GM19238 (cell line): ENCODE results near the gene PRUNE2.
"Not testable (repeated sequence)": the region's sequence is repeated elsewhere in the genome, so short reads cannot be mapped to it uniquely, and the experiment has no call there.

Source experiments
- DNase-seq: peaks from one replicate; pipeline ENCODE4 v3.0.0; 2011; ENCODE audit warnings: low spot score; ENCODE audit not compliant: insufficient read length

The PRUNE2 gene

GRCh38 chr9:76603448-76603895, 302.4 kb downstream of the PRUNE2 start:
- no peak for DNase-seq

- no peak for DNase-seq
Observed at GRCh38 chr9:76602199-76602598, 303.7 kb downstream of the PRUNE2 start.

- DNase-seq: no peak
Observed at GRCh38 chr9:76600007-76600615, 305.8 kb downstream of the PRUNE2 start.

- DNase-seq: no peak
Observed at GRCh38 chr9:76598981-76599380, 306.9 kb downstream of the PRUNE2 start.

GRCh38 chr9:76595645-76596044, 310.3 kb downstream of the PRUNE2 start:
- no peak for DNase-seq

- no peak for DNase-seq
Observed at GRCh38 chr9:76594764-76595424, 311.0 kb downstream of the PRUNE2 start.

- not testable (repeated sequence) for DNase-seq
Observed at GRCh38 chr9:76593961-76594735, 311.8 kb downstream of the PRUNE2 start.

GRCh38 chr9:76592974-76593347, 313.0 kb downstream of the PRUNE2 start:
- DNase-seq: no peak

- DNase-seq: no peak
Observed at GRCh38 chr9:76592091-76592973, 313.6 kb downstream of the PRUNE2 start.

GRCh38 chr9:76591256-76591950, 314.5 kb downstream of the PRUNE2 start:
- no peak for DNase-seq

- DNase-seq: no peak
Observed at GRCh38 chr9:76588316-76588715, 317.6 kb downstream of the PRUNE2 start.

GRCh38 chr9:76586390-76587314, 319.3 kb downstream of the PRUNE2 start:
- no peak for DNase-seq

- no peak for DNase-seq
Observed at GRCh38 chr9:76585487-76586389, 320.2 kb downstream of the PRUNE2 start.

GRCh38 chr9:76583256-76583655, 322.7 kb downstream of the PRUNE2 start:
- no peak for DNase-seq

GRCh38 chr9:76581731-76582130, 324.2 kb downstream of the PRUNE2 start:
- DNase-seq: no peak

GRCh38 chr9:76580820-76581219, 325.1 kb downstream of the PRUNE2 start:
- no peak for DNase-seq

GRCh38 chr9:76580188-76580587, 325.7 kb downstream of the PRUNE2 start:
- no peak for DNase-seq

- peak; percentile 13 for DNase-seq
Observed at GRCh38 chr9:76576344-76576743, 329.6 kb downstream of the PRUNE2 start.

GRCh38 chr9:76575761-76576160, 330.2 kb downstream of the PRUNE2 start:
- no peak for DNase-seq
